Choroid plexus epithelial cell (primary cell): ENCODE results near the gene CD68.
"Not testable (repeated sequence)": the region's sequence is repeated elsewhere in the genome, so short reads cannot be mapped to it uniquely, and the experiment has no call there.

Source experiments
- DNase-seq: peaks from one replicate; pipeline ENCODE4 v3.0.0-alpha.2; 2010; ENCODE audit warnings: low read depth
- H3K4me3 ChIP-seq: 2 replicates; pipeline ENCODE4 v1.5.1; 2011; ENCODE audit warnings: low read depth, mild to moderate bottlenecking, control low read depth, low read length, moderate library complexity
- CTCF ChIP-seq: conservative IDR thresholded peaks from 2 replicates; pipeline ENCODE4 v1.5.1; 2011; ENCODE audit warnings: low read depth, mild to moderate bottlenecking, control low read depth, inconsistent platforms, low read length, moderate library complexity

CD68 gene

GRCh38 chr17:7589204-7589868, 9.9 kb downstream of the CD68 start:
- no peak overlapping the region for H3K4me3 ChIP-seq
- DNase-seq: peak; percentile 90
- TF ChIP-seq CTCF: peak; percentile 87

- DNase-seq: no peak
- TF ChIP-seq CTCF: no peak
- H3K4me3 ChIP-seq: no peak within 1 kb of the TSS
These were observed 10.7 kb downstream of the CD68 start, which contains the start of gene SOX15 for GRCh38 chr17:7589891-7590691. Gene SOX15, minus strand, starts transcription at chr17:7590094. Its CDS starts 418 bp downstream, at chr17:7589676.

- DNase-seq: peak; percentile 65
- H3K4me3 ChIP-seq: no peak overlapping the region
- TF ChIP-seq CTCF: no peak
These were observed 11.3 kb downstream of the CD68 start for GRCh38 chr17:7590743-7591142.

GRCh38 chr17:7591596-7591995, 12.2 kb downstream of the CD68 start:
- DNase-seq: no peak
- no peak for TF ChIP-seq CTCF
- H3K4me3 ChIP-seq: no peak overlapping the region

GRCh38 chr17:7592422-7593021, 13.1 kb downstream of the CD68 start:
- DNase-seq: no peak
- no peak for TF ChIP-seq CTCF
- H3K4me3 ChIP-seq: no peak overlapping the region

GRCh38 chr17:7593296-7593695, 13.9 kb downstream of the CD68 start:
- no peak for DNase-seq
- no peak for TF ChIP-seq CTCF

GRCh38 chr17:7597561-7597960, 18.1 kb downstream of the CD68 start:
- not testable (repeated sequence) for DNase-seq, H3K4me3 ChIP-seq

More at GRCh38 chr17:7593296-7593695, 13.9 kb downstream of the CD68 start:
- H3K4me3 ChIP-seq: no peak overlapping the region
